Tongue (tissue), 2 donors: ENCODE data around the gene FTH1. TPM values are rescaled to one million over a fixed set of nuclear protein-coding genes. Genes with fewer than 3 reads are reported as not detected.
"Not testable (repeated sequence)": the region's sequence is repeated elsewhere in the genome, so short reads cannot be mapped to it uniquely, and the experiment has no call there.

ENCODE experiments used
- DNase-seq: peaks from one replicate; pipeline ENCODE4 v3.0.0-alpha.2; 2015
- total RNA-seq: library from RNA; depleted of rRNA; stranded (reverse); fragments of >200 nt; gene quantifications from one replicate; pipeline ENCODE4 v1.2.3, GENCODE V29; 2014

FTH1 gene
- total RNA-seq, 1 donor from 2014 or later, result 714 TPM

DNA sequence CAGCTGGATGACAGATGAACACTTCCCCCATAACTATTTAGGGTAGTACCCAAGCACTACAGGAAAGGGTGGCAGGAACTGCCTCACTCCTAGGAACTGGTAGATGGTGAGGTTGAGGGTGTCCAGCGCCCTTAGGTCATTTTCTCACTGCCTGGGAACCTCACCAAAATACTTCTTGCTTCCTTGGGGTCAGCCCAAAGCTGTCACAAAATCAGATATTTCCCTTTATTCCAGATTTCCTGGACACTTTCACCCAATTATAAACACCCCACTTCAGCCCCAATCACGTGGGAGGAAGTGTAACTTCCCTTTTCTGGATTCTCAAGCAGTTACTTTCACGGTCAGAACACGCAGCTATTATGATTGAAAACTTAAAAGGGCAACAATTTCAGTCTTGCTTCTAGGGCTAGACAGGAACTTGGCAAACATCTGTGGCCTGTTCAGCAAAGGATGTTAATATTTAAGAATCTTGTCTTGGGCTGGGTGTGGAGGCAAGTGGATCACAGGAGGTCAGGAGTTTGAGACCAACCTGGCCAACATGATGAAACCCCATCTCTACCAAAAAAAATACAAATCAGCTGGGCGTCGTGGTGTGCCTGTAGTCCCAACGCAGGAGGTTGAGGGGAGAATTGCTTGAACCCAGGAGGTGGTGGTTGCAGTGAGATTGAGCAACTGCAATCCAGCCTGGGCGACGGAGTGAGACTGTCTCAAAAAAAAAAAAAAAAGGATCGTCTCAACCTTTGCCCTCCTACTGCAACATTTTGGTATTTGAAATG, 4.0 kb downstream of the FTH1 start:
- no peak for DNase-seq

DNA sequence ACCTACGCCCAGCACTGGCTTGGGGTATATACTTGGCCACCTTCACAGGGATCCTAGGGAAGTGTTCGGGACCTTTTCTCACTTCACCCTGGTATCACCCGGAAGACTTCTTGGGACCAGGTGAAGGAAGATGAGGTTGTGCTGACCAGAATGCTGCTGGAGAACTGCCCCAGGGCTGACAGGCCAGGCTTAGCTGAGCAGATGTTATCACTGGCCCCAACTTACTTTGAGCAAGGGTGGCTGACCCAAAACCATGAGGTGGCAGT, 4.5 kb downstream of the FTH1 start:
- no peak for DNase-seq

- DNase-seq, result no peak
These were observed 5.0 kb downstream of the FTH1 start for GRCh38 chr11:61962213-61963015.

DNA sequence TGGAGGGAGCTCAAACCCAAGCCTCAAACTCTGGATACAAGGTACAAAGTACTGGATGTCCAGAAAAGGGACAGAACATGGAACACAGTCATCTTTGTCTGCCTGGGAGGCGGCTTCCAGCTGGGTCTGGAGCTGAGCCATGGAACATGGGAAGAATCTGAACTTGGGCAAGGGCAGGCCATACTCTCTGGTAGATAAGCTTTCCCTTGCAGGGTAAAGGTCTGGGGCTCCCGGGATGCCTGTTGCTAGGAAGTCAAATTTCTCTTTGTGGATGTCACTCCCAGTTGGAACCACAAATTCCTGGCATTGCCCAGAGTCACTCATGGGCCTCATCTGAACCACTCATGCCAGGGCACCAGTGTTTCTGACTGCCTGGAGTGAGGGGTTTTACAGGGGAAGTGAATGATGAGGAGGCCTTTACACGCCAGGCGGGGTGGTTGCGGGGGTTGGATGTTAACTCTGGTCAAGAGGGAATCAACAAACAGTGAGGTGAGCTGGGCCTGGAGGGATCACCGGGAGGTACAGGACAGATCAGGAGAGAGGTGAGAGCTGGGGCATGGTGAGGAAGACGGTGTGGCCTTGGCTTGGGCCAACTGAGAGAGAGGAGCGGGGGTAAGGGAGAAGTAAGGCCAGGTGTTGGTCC, 5.7 kb downstream of the FTH1 start:
- DNase-seq, result no peak

- DNase-seq, result no peak
These were observed 6.9 kb downstream of the FTH1 start for GRCh38 chr11:61960532-61960931.

DNA sequence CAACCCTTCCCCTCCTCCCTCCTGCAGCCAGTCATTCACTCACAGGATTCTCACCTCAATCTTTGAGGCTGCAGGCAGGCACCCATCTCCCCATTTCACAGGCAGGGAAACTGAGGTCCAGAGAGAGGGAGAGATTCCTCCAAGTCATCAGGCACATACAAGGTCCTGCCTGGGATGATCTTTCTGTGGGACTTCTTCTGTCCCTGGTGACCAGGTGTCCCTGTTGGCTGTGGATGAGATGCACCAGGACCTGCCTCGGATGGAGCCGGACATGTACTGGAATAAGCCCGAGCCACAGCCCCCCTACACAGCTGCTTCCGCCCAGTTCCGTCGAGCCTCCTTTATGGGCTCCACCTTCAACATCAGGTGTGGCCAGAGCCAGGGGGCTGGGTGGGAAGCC, 7.8 kb downstream of the FTH1 start:
- no peak for DNase-seq

GRCh38 chr11:61959114-61959513, 8.3 kb downstream of the FTH1 start:
- DNase-seq, result no peak

GRCh38 chr11:61958590-61958989, 8.8 kb downstream of the FTH1 start:
- DNase-seq, result no peak

- no peak for DNase-seq
These were observed 10.2 kb downstream of the FTH1 start for GRCh38 chr11:61957021-61957770.

- DNase-seq, result no peak
These were observed 11.0 kb downstream of the FTH1 start for GRCh38 chr11:61956191-61957020.

GRCh38 chr11:61955422-61956135, 11.9 kb downstream of the FTH1 start:
- DNase-seq, result peak; percentile 46

DNA sequence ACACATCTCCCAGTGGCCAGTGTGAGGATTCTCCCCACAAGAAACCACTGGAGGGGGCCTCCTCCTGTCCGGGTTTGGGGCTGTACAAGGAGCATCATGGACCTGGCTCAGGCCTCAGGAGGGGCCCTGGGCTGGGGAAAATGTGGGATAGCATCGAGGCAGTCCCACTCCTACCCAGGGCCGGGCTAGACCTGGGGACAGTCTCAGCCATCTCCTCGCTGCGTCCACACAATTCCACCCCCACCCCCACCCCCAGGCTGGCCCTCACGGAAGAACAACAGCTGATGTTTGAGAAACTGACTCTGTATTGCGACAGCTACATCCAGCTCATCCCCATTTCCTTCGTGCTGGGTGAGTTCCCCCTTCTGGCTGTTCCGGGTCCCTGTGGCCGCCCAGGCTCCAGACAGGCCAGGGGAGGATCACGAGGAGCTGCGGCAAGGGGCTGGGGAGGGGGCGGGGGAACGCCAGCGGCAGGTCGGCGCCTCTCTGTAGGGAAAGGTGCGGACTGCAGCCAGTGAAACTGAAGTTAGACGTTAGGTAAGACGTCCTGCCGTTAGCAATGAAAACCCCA, 12.5 kb downstream of the FTH1 start:
- peak; percentile 67 for DNase-seq

- DNase-seq, result no peak
These were observed 13.2 kb downstream of the FTH1 start for GRCh38 chr11:61954106-61954850.

GRCh38 chr11:61953632-61954031, 13.8 kb downstream of the FTH1 start:
- not testable (repeated sequence) for DNase-seq

GRCh38 chr11:61952882-61953281, 14.6 kb downstream of the FTH1 start:
- no peak for DNase-seq

GRCh38 chr11:61951484-61952135, 15.8 kb downstream of the FTH1 start:
- DNase-seq, result no peak

DNA sequence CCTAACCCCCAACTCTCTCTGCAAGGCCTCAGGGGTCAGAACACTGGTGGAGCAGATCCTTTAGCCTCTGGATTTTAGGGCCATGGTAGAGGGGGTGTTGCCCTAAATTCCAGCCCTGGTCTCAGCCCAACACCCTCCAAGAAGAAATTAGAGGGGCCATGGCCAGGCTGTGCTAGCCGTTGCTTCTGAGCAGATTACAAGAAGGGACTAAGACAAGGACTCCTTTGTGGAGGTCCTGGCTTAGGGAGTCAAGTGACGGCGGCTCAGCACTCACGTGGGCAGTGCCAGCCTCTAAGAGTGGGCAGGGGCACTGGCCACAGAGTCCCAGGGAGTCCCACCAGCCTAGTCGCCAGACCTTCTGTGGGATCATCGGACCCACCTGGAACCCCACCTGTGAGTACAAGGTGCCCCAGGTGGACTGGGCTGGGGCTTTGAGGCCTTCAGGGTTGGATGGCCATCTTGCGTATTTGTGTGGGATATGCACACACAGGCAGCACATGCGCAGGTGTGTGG, 17.3 kb downstream of the FTH1 start, which contains the start of gene BEST1:
Gene BEST1 (plus strand): TSS at position 317 of the 513 bp plus-strand sequence. CDS start 1,456 bp downstream, outside the sequence.
- DNase-seq, result no peak

- DNase-seq, result peak; percentile 88
These were observed 18.0 kb downstream of the FTH1 start for GRCh38 chr11:61949169-61950034.
